Glutamatergic neuron (in vitro differentiated cells): Measurements from ENCODE around the gene SMIM17. TPM values are rescaled to one million over a fixed set of nuclear protein-coding genes. Genes with fewer than 3 reads are reported as not detected.
A peak's percentile ranks its signal among the peaks of the same experiment; 100 is the strongest.
"Not testable (repeated sequence)": the region's sequence is repeated elsewhere in the genome, so short reads cannot be mapped to it uniquely, and the experiment has no call there.

Experiments
- DNase-seq: peaks from one replicate; pipeline ENCODE4 v3.0.0; 2022
- H3K27ac Mint-ChIP-seq: one replicate; pipeline ENCODE4 v1.8.0; 2020; ENCODE audit warnings: mild to moderate bottlenecking, mixed read lengths, inconsistent platforms; ENCODE audit not compliant: unreplicated experiment
- H3K27me3 Mint-ChIP-seq: one replicate; pipeline ENCODE4 v1.8.0; 2020; ENCODE audit warnings: mild to moderate bottlenecking, moderate library complexity, mixed read lengths, inconsistent platforms; ENCODE audit not compliant: unreplicated experiment
- H3K36me3 Mint-ChIP-seq: one replicate; pipeline ENCODE4 v1.8.0; 2020; ENCODE audit warnings: mild to moderate bottlenecking, mixed read lengths, inconsistent platforms; ENCODE audit not compliant: unreplicated experiment
- H3K4me1 Mint-ChIP-seq: one replicate; pipeline ENCODE4 v1.8.0; 2020; ENCODE audit warnings: mild to moderate bottlenecking, low read depth, mixed read lengths, inconsistent platforms; ENCODE audit not compliant: unreplicated experiment
- H3K4me3 Mint-ChIP-seq: one replicate; pipeline ENCODE4 v1.8.0; 2020; ENCODE audit warnings: mild to moderate bottlenecking, mixed read lengths, inconsistent platforms; ENCODE audit not compliant: unreplicated experiment
- H3K9me3 Mint-ChIP-seq: one replicate; pipeline ENCODE4 v1.8.0; 2020; ENCODE audit warnings: mild to moderate bottlenecking, moderate library complexity, mixed read lengths, inconsistent platforms; ENCODE audit not compliant: unreplicated experiment
- total RNA-seq: library from RNA; stranded (reverse); fragmentation: NEBNext Ultra II Directional; extraction: Animal tissue kit (Norgen Biotek cat#: 25700); gene quantifications from one replicate; pipeline ENCODE4 v1.2.1, GENCODE V29; 2021; ENCODE audit not compliant: unreplicated experiment
- TF ChIP-seq, protein P1 (sequence below): fragments of 200-600 bp; sonication (generic); IDR thresholded peaks from one replicate; pipeline ENCODE4 v1.5.0; 2021; ENCODE audit not compliant: partially characterized antibody, unreplicated experiment

The SMIM17 gene
- total RNA-seq, 1 donor from 2014 or later = 2.7 TPM

DNA sequence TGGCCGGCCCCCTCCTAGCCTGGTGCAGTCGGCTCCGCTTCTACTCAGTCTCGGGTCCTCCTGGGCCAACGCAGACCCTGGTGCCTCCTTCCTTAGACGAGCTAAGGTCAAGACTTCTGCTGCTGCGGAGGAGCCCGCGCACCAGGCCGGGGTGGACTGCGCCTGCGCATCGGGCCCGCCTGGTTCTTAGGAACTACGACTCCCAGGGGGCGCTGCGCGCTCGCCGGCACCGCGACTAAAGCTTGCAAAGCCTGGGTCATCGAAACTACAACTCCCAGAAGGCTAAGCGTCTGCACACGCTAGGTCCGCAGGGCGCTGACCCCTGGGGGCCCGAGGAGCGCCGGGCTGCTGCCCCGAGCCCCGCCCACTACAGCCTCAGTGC, 28.6 kb downstream of the SMIM17 start, which contains the start of gene ZNF835:
TSS of gene ZNF835 (minus strand) at position 145 of the 382 bp plus-strand sequence. CDS start 6,559 bp downstream, outside the sequence.
- Mint-ChIP-seq H3K27ac (peak within 1 kb of the TSS; percentile 59), H3K4me1 (peaks cover 2% of the 10 kb centered on the region), H3K4me3 (peak within 1 kb of the TSS; percentile 90), H3K36me3 (peaks cover 3% of the 10 kb centered on the region), H3K27me3 (peaks cover 14% of the 10 kb centered on the region), H3K9me3 (peaks cover 7% of the 10 kb centered on the region)
- peak; percentile 95 for DNase-seq
- TF ChIP-seq, protein P1, sequence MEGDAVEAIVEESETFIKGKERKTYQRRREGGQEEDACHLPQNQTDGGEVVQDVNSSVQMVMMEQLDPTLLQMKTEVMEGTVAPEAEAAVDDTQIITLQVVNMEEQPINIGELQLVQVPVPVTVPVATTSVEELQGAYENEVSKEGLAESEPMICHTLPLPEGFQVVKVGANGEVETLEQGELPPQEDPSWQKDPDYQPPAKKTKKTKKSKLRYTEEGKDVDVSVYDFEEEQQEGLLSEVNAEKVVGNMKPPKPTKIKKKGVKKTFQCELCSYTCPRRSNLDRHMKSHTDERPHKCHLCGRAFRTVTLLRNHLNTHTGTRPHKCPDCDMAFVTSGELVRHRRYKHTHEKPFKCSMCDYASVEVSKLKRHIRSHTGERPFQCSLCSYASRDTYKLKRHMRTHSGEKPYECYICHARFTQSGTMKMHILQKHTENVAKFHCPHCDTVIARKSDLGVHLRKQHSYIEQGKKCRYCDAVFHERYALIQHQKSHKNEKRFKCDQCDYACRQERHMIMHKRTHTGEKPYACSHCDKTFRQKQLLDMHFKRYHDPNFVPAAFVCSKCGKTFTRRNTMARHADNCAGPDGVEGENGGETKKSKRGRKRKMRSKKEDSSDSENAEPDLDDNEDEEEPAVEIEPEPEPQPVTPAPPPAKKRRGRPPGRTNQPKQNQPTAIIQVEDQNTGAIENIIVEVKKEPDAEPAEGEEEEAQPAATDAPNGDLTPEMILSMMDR = peak; percentile 38

DNA sequence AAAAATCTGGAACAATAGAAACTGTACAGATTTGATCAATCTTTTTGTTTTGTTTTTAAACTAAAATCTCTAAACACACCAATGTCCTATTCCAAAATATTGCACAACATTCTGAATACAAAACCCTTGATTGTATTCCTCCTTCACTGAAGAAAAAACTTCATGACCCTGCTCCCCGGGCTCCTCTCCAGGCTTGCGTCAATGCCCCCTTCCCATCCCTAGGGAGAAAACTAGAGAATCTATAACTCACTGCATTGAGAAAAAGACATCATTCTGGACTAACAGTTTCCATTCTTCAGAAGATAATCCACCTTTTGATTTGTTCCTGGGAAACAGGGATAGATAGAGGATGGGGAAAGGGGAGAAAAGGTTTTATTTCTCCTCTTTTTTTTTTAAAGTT, 29.7 kb downstream of the SMIM17 start:
- not testable (repeated sequence) for H3K36me3 Mint-ChIP-seq, H3K27ac Mint-ChIP-seq, H3K4me3 Mint-ChIP-seq, H3K4me1 Mint-ChIP-seq, H3K9me3 Mint-ChIP-seq, DNase-seq
- peaks cover 14% of the 10 kb centered on the region for H3K27me3 Mint-ChIP-seq

DNA sequence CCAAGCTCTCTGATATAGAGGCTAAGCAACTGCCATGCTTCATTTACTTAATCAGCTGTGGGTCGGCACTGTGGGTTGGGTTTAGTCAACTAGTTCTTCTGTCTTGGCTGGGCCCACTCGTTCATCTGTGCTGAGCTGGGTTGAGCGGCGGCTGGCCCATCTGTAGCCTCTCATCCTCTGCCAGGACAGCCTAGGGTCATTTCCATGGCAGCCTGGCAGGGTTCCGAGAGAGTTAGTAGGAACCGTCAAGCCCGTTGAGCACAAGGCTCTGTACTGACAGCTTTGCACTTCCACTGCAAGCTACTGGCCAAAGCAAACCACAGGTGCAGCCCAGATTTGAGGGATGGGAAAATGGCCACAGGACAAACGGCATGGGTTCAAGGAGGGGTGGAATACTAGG, 35.2 kb downstream of the SMIM17 start:
- no peak for DNase-seq
- TF ChIP-seq, protein P1 = no peak
- Mint-ChIP-seq H3K36me3 (no peaks in the 10 kb centered on the region), H3K27me3 (peaks cover 1% of the 10 kb centered on the region), H3K4me3 (no peak overlapping the region), H3K27ac (no peak overlapping the region), H3K9me3 (no peaks in the 10 kb centered on the region), H3K4me1 (peaks cover 4% of the 10 kb centered on the region)

DNA sequence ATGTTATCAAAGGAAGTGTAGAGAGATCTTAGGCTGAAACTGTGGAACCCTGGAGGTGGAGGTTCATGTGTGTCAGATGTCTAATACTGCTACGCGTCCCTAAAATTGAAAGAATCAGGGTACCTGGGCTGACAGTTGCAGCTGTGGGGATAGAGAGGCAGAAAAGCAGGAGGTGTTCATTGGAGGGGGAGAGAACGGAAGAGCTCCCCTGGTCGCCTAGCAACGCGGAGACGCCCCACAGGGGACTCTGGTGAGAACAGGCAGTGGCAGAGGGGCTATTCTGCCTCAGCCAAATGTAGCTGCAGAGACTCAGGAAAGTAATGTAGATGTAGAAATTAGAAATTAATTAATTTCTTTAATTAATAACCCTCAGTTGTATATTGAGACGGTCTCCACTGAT, 38.7 kb downstream of the SMIM17 start:
- no peak for DNase-seq
- Mint-ChIP-seq H3K27ac (no peak overlapping the region), H3K27me3 (peaks cover 1% of the 10 kb centered on the region), H3K9me3 (no peaks in the 10 kb centered on the region), H3K4me3 (no peak overlapping the region), H3K4me1 (peaks cover 4% of the 10 kb centered on the region), H3K36me3 (no peaks in the 10 kb centered on the region)
- TF ChIP-seq, protein P1 = no peak

DNA sequence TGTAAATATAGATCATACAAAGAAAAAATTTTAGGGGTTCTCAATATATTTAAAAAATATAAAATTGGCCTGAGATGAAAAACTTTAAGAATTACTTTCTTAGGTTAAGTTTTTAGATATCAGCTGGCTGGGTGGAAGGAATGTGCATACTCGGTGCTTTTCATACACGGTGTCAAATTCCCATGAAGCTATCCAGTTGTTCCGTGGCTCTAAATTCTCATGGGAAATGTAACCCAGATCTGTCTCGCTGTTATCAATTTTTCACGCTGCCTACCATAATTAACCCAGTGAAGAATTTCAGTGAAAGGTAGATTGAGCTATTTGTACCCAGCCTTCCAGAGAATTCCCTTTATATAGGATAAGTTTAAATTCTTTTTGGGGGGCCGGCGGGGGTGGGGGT, 40.2 kb downstream of the SMIM17 start:
- Mint-ChIP-seq H3K9me3 (no peaks in the 10 kb centered on the region), H3K36me3 (no peaks in the 10 kb centered on the region), H3K4me3 (no peak overlapping the region), H3K27me3 (peaks cover 1% of the 10 kb centered on the region), H3K27ac (no peak overlapping the region), H3K4me1 (peaks cover 4% of the 10 kb centered on the region)
- TF ChIP-seq, protein P1 = no peak
- no peak for DNase-seq

DNA sequence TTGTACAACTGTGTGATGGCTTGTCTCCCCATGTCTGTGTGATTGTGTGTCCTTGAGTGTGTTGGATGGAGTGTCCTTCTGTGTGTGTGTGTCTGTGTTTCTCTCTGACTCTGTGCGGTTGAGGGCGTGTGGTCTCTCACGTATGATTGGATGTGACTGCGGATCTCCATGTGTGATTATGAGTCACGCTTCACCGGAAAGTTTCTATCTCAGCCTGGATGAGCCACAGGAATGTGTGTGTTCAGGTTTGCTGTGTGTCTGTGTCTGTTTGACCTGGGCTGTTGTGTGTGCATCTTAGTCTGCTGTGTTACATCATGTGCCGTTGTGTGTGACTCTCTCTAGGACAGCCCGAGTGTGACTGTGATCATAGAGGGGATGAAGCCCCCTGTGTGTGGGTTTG, 44.1 kb downstream of the SMIM17 start:
- Mint-ChIP-seq H3K27me3 (no peaks in the 10 kb centered on the region), H3K4me1 (no peaks in the 10 kb centered on the region), H3K27ac (no peak overlapping the region), H3K36me3 (peaks cover 5% of the 10 kb centered on the region), H3K4me3 (no peak overlapping the region), H3K9me3 (no peaks in the 10 kb centered on the region)
- DNase-seq = no peak
- TF ChIP-seq, protein P1 = no peak
